CD4-positive, alpha-beta T cell (primary cell): Measurements from ENCODE around the gene SYN1. TPM values are rescaled to one million over a fixed set of nuclear protein-coding genes. Genes with fewer than 3 reads are reported as not detected.

Experiments used
- ATAC-seq: fragments of 200-7000 bp; cut with Tn5 transposase; one replicate; pipeline ENCODE4 v1.10.0; 2022; ENCODE audit warnings: mild to moderate bottlenecking; ENCODE audit not compliant: poor library complexity
- CTCF ChIA-PET: fragments of 350-600 bp; sonication (Branson Sonifier 250); formaldehyde crosslinking; loops from one replicate; lab custom pipeline; 2021; ENCODE audit warnings: antibody characterized with exemption, inconsistent platforms; lab: Charles Lee
- POLR2A ChIA-PET: fragments of 350-600 bp; sonication (Branson Sonifier 250); formaldehyde crosslinking; loops from one replicate; lab custom pipeline; 2021; ENCODE audit warnings: antibody characterized with exemption, inconsistent platforms; lab: Charles Lee
- DNase-seq, 14 experiments: peaks; one replicate each; pipeline ENCODE4 v3.0.0-alpha.2; 2013 to 2020; ENCODE audit warnings: mixed read lengths in 2 of 14
- H3K27ac ChIP-seq, 2 donors: one replicate each; pipeline versions ENCODE4 v1.5.1 to v1.7.0; 2013; ENCODE audit warnings: low read length in 2 of 2, low read depth in 1 of 2, mild to moderate bottlenecking in 1 of 2
- H3K27me3 ChIP-seq, 2 experiments: 1 replicate in 1 of 2; 2 replicates in 1 of 2; pipeline versions ENCODE4 v1.6.1 to v1.7.0; 2013; ENCODE audit warnings: low read length in 2 of 2, control low read depth in 1 of 2, mild to moderate bottlenecking in 1 of 2, moderate library complexity in 1 of 2; ENCODE audit not compliant: insufficient read depth in 2 of 2, control insufficient read depth in 1 of 2
- H3K36me3 ChIP-seq: one replicate; pipeline ENCODE4 v1.6.1; 2013; ENCODE audit warnings: low read length, control low read depth; ENCODE audit not compliant: insufficient read depth
- H3K4me1 ChIP-seq: one replicate; pipeline ENCODE4 v1.6.1; 2013; ENCODE audit warnings: low read length, control low read depth; ENCODE audit not compliant: insufficient read depth
- H3K4me3 ChIP-seq: one replicate; pipeline ENCODE4 v1.5.1; 2013; ENCODE audit warnings: mild to moderate bottlenecking, low read length, moderate library complexity
- H3K9me3 ChIP-seq, 2 experiments: 1 replicate in 1 of 2; 2 replicates in 1 of 2; pipeline versions ENCODE4 v1.6.1 to v1.7.0; 2013; ENCODE audit warnings: low read length in 2 of 2, mild to moderate bottlenecking in 2 of 2, control low read depth in 1 of 2, moderate library complexity in 1 of 2; ENCODE audit not compliant: control insufficient read depth in 1 of 2, insufficient read depth in 1 of 2
- H3K27ac Mint-ChIP-seq: one replicate; pipeline ENCODE4 v1.8.0; 2020; ENCODE audit warnings: mixed read lengths
- H3K27me3 Mint-ChIP-seq: one replicate; pipeline ENCODE4 v1.8.0; 2021; ENCODE audit warnings: mixed read lengths
- H3K36me3 Mint-ChIP-seq: one replicate; pipeline ENCODE4 v1.8.0; 2021; ENCODE audit warnings: low read depth, mixed read lengths
- H3K4me1 Mint-ChIP-seq: one replicate; pipeline ENCODE4 v1.8.0; 2021; ENCODE audit warnings: low read depth, mixed read lengths
- H3K4me3 Mint-ChIP-seq: one replicate; pipeline ENCODE4 v1.8.0; 2020; ENCODE audit warnings: mild to moderate bottlenecking, mixed read lengths
- H3K9me3 Mint-ChIP-seq: one replicate; pipeline ENCODE4 v1.8.0; 2020; ENCODE audit warnings: mixed read lengths
- intact Hi-C, 2 experiments: fragments of 100-400 bp; cut with DNase I in 1 of 2; cut with micrococcal nuclease in 1 of 2; formaldehyde crosslinking; loops; one replicate each; pipeline versions ENCODE4 v1.15.1 to v1.9.0; 2023 to 2025; cut with DNase I, micrococcal nuclease
- total RNA-seq, 174 experiments: library from RNA in 2 of 174; stranded (reverse) in 2 of 174; gene quantifications; one replicate each; pipeline ENCODE4 v1.2.3 and lab custom pipeline; 2021 to 2026
- TF ChIP-seq, protein P1 (sequence below): fragments of 200-600 bp; IDR thresholded peaks from one replicate; pipeline ENCODE4 v1.8.0; 2022; ENCODE audit warnings: antibody characterized with exemption, mild to moderate bottlenecking

Gene SYN1
- total RNA-seq, 2 experiments from 2014 or later, result 0.27 to 0.87 TPM

DNA sequence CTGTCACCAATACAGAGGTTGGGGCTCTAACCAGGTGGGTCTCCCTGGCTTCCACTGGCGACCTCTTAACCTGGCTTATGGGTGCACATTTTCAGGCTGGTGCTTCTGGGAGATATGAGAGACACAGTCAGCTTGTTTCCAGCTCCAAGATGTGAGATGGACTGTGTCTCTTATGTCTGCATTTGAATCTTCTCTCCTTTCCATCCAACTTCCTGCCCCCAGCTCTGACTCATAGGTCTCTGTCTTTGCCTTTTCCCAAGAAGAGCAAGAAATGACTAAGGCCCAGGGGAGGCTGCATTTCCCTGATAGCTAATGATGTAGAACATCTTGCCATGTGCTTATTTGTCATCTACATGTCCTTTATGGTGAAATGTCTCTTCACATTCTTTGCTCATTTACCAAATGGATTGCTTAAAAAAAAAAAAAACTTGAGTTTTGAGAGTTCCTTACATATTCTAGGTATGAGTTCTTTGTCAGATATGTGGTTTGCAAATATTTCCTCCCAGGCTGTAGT lies 42.5 kb upstream of the SYN1 start:
- TF ChIP-seq, protein P1, sequence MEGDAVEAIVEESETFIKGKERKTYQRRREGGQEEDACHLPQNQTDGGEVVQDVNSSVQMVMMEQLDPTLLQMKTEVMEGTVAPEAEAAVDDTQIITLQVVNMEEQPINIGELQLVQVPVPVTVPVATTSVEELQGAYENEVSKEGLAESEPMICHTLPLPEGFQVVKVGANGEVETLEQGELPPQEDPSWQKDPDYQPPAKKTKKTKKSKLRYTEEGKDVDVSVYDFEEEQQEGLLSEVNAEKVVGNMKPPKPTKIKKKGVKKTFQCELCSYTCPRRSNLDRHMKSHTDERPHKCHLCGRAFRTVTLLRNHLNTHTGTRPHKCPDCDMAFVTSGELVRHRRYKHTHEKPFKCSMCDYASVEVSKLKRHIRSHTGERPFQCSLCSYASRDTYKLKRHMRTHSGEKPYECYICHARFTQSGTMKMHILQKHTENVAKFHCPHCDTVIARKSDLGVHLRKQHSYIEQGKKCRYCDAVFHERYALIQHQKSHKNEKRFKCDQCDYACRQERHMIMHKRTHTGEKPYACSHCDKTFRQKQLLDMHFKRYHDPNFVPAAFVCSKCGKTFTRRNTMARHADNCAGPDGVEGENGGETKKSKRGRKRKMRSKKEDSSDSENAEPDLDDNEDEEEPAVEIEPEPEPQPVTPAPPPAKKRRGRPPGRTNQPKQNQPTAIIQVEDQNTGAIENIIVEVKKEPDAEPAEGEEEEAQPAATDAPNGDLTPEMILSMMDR, result no peak
- CTCF ChIA-PET, result no interaction called here
- H3K9me3 Mint-ChIP-seq, result no peaks in the 10 kb centered on the region
- POLR2A ChIA-PET, result no interaction called here
- Histone ChIP-seq H3K27ac (no peak overlapping the region), H3K4me3 (no peak overlapping the region), H3K27me3 (no peaks in the 10 kb centered on the region), H3K9me3 (no peaks in the 10 kb centered on the region), H3K36me3 (peaks cover 6% of the 10 kb centered on the region), H3K4me1 (peaks cover 14% of the 10 kb centered on the region)
- DNase-seq, result peak in 2 of 14 experiments; percentile 8 to 31
- H3K27me3 Mint-ChIP-seq, result no peaks in the 10 kb centered on the region
- peaks cover 14% of the 10 kb centered on the region for H3K4me1 Mint-ChIP-seq
- no peak overlapping the region for H3K27ac Mint-ChIP-seq
- intact Hi-C loops, result no loop called here
- H3K36me3 Mint-ChIP-seq, result peaks cover 10% of the 10 kb centered on the region
- no peak for ATAC-seq
- no peak overlapping the region for H3K4me3 Mint-ChIP-seq

DNA sequence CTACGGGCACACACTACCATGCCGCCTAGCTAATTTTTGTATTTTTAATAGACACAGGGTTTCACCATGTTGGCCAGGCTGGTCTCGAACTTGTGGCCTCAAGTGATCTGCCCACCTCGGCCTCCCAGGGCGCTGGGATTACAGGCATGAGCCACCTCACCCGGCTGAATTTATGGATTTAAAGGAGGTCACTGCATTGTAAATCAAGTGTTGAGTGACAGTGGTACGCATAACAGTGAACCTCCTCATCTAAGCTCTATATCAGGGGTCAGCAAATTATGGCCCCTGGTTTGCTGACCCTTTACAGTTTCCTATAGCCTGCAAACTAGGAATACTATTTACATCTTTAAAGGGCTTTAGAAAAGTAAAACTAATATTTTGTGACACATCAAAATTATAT lies 41.9 kb upstream of the SYN1 start:
- no peak overlapping the region for H3K27ac ChIP-seq
- Mint-ChIP-seq H3K9me3 (no peaks in the 10 kb centered on the region), H3K27me3 (no peaks in the 10 kb centered on the region), H3K4me1 (peaks cover 18% of the 10 kb centered on the region), H3K27ac (no peak overlapping the region), H3K36me3 (peaks cover 14% of the 10 kb centered on the region), H3K4me3 (no peak overlapping the region)
- H3K27me3 ChIP-seq, result no peaks in the 10 kb centered on the region
- H3K4me3 ChIP-seq, result no peak overlapping the region
- H3K4me1 ChIP-seq, result peaks cover 14% of the 10 kb centered on the region
- POLR2A ChIA-PET, result no interaction called here
- DNase-seq (no peak), ATAC-seq (no peak)
- TF ChIP-seq, protein P1, result no peak
- CTCF ChIA-PET, result no interaction called here
- peaks cover 12% of the 10 kb centered on the region for H3K36me3 ChIP-seq
- intact Hi-C loops, result no loop called here
- H3K9me3 ChIP-seq, result no peaks in the 10 kb centered on the region

DNA sequence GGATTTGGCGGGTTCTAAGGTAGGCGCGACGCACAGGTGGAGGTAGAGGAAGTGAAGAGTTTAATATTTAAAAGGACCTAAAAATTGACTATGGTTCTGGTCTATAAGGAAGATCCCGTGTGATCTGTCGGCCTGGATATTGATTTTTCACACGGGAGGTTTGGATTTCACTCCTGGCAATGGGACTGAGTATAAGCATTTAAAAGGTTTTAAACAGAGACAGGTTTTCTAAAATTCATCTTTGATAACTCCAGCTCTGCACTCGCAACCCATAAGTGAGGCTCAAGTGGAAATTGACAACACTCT lies 39.7 kb upstream of the SYN1 start:
- Histone ChIP-seq H3K36me3 (peaks cover 24% of the 10 kb centered on the region), H3K9me3 (no peaks in the 10 kb centered on the region), H3K27me3 (no peaks in the 10 kb centered on the region), H3K4me1 (peaks cover 14% of the 10 kb centered on the region), H3K27ac (peak overlapping the region; percentile 94 to 99), H3K4me3 (peak overlapping the region; percentile 77)
- POLR2A ChIA-PET, result interaction anchor here (1.2 to 1.6 kb wide), 2 partner anchors 9 to 515 kb away, joined by 4 to 7 read pairs; partner anchors contain the start of genes ELK1, NDUFB11 and RBM10
- CTCF ChIA-PET, result no interaction called here
- Mint-ChIP-seq H3K9me3 (no peaks in the 10 kb centered on the region), H3K27me3 (no peaks in the 10 kb centered on the region), H3K27ac (peak overlapping the region; percentile 97), H3K4me1 (peaks cover 24% of the 10 kb centered on the region), H3K4me3 (peak overlapping the region; percentile 89), H3K36me3 (peaks cover 31% of the 10 kb centered on the region)
- no peak for ATAC-seq
- intact Hi-C loops, result loop anchor here (5.0 to 10.0 kb wide), 6 partner anchors 175 to 1255 kb away; partner anchors contain the start of genes FTSJ1 (in 1 of the 2), NDUFB11 (in 1 of the 2), PIM2 (in 1 of the 2) and SLC35A2 (in 1 of the 2)
- DNase-seq, result no peak
- TF ChIP-seq, protein P1, result no peak
